SK-N-SH treated with all-trans-retinoic acid at 6 μM for 48 hours (cell line): ENCODE data around the gene YIPF1.
"Not testable (repeated sequence)": the region's sequence is repeated elsewhere in the genome, so short reads cannot be mapped to it uniquely, and the experiment has no call there.

Experiments used
- ARNTL ChIP-seq: fragments of 450-650 bp; formaldehyde crosslinking; IDR thresholded peaks from 2 replicates; pipeline ENCODE4 v1.5.0; 2020; ENCODE audit warnings: low read depth, mild to moderate bottlenecking, moderate library complexity, borderline replicate concordance
- BACH2 ChIP-seq: fragments of 250-450 bp; sonication (Bioruptor Pico); IDR thresholded peaks from 2 replicates; pipeline ENCODE4 v1.9.0; 2021; ENCODE audit warnings: mild to moderate bottlenecking, borderline replicate concordance
- CSDC2 ChIP-seq: fragments of 250-450 bp; sonication (Bioruptor Pico); IDR thresholded peaks from 2 replicates; pipeline ENCODE4 v1.5.0; 2020; ENCODE audit warnings: mild to moderate bottlenecking, moderate library complexity
- GLIS3 ChIP-seq: fragments of 250-450 bp; sonication (Bioruptor Pico); IDR thresholded peaks from 2 replicates; pipeline ENCODE4 v1.5.0; 2020; ENCODE audit warnings: mild to moderate bottlenecking, moderate library complexity
- ISL1 ChIP-seq: fragments of 250-450 bp; sonication (Bioruptor Pico); IDR thresholded peaks from 2 replicates; pipeline ENCODE4 v2.1.2; 2022; ENCODE audit warnings: mild to moderate bottlenecking, moderate library complexity
- PATZ1 ChIP-seq: fragments of 250-450 bp; sonication (Bioruptor Pico); IDR thresholded peaks from 2 replicates; pipeline ENCODE4 v1.8.0; 2020; ENCODE audit warnings: mild to moderate bottlenecking, moderate library complexity, borderline replicate concordance
- PPARA ChIP-seq: fragments of 250-450 bp; sonication (Bioruptor Pico); IDR thresholded peaks from 2 replicates; pipeline ENCODE4 v1.5.0; 2020; ENCODE audit warnings: mild to moderate bottlenecking, borderline replicate concordance
- RARB ChIP-seq: fragments of 250-450 bp; sonication (Bioruptor Pico); IDR thresholded peaks from 2 replicates; pipeline ENCODE4 v1.8.0; 2021; ENCODE audit warnings: mild to moderate bottlenecking, moderate library complexity
- TCF4 ChIP-seq: fragments of 250-450 bp; sonication (Bioruptor Pico); IDR thresholded peaks from 2 replicates; pipeline ENCODE4 v1.8.0; 2021; ENCODE audit warnings: mild to moderate bottlenecking, moderate library complexity, borderline replicate concordance
- TOX ChIP-seq: fragments of 250-450 bp; sonication (Bioruptor Pico); IDR thresholded peaks from 2 replicates; pipeline ENCODE4 v1.8.0; 2021; ENCODE audit warnings: mild to moderate bottlenecking, moderate library complexity, borderline replicate concordance
- ZFP30 ChIP-seq: fragments of 450-650 bp; formaldehyde crosslinking; IDR thresholded peaks from 2 replicates; pipeline ENCODE4 v1.5.0; 2022; ENCODE audit warnings: mild to moderate bottlenecking, moderate library complexity
- ZNF8 ChIP-seq: fragments of 450-650 bp; formaldehyde crosslinking; IDR thresholded peaks from 2 replicates; pipeline ENCODE4 v1.5.0; 2020; ENCODE audit warnings: mild to moderate bottlenecking, moderate library complexity

DNA sequence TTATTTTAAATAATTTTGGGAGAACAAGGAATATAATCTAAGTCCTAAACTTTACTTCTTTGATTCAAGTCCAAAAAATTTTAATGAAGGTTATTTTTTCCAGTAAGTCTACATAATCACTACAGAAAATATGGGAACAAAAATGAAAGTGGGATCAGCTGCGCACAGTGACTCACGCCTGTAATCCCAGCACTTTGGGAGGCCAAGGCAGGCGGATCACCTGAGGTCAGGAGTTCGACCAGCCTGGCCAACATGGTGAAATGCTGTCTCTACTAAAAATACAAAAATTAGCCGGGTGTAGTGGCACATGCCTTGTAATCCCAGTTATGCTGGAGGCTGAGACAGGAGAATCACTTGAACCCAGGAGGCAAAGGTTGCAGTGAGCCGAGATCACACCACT lies 6.0 kb downstream of the YIPF1 start:
- TF ChIP-seq TOX (CRISPR knock-in tag); ZFP30 (CRISPR knock-in tag); GLIS3 (CRISPR knock-in tag); ARNTL (CRISPR knock-in tag); PPARA; CSDC2 (CRISPR knock-in tag); PATZ1 (CRISPR knock-in tag); ISL1 (CRISPR knock-in tag); ZNF8 (CRISPR knock-in tag); RARB (CRISPR knock-in tag); TCF4 (CRISPR knock-in tag); BACH2: not testable (repeated sequence)
